ENCODE measurements around the gene RPS19. TPM values are rescaled to one million over a fixed set of nuclear protein-coding genes. Genes with fewer than 3 reads are reported as not detected.
A peak's percentile ranks its signal among the peaks of the same experiment; 100 is the strongest.
"Not testable (repeated sequence)": the region's sequence is repeated elsewhere in the genome, so short reads cannot be mapped to it uniquely, and the experiment has no call there.

Gene RPS19
- total and polyA plus RNA-seq, 10 of the 15 experiments (the other 5 are each of a cell fraction or from before 2014, with no cell fraction given) = 2,615 to 5,578 (median 4,127) TPM

DNA sequence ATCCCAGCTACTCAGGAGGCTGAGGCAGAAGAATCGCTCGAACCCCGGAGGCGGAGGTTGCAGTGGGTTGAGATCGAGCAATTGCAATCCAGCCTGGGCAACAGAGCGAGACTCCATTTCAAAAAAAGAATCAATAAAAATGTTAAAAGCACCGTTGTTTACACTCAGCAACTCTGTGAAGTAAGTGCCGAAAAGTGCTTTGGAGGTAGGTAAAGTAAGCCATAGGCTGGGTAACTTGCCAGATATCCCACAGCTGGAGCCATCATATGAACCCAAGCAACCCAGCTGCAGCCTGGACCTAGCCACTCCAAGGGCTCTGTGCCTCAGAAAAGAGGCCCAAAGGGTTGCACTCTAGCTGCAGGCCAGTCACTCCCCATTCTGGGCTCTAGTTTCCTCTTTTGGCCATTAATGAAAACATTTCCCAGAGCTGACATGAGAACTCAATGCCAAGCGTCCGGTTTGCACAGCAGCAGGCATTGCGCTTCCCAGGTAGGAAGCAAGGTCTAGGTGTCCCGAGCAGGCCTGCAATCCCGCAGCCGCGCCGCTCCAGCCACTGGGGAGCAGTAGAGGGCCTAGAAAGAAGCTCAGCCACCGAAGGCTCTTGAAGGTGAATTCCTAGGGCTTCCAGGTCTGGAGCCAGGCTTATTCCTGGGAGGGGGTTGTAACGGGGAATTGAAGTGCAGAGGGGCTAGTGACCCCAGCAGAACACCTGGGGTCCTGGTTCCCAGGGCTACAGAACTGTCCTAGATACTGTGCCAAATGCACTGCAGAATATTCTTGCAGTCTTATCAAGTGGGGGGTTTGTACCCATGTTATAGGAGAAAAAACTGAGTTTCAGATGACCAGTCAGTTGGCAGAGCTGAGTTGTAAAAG is 13.0 kb downstream of the RPS19 start (continued):
- TF ChIP-seq, protein P1, sequence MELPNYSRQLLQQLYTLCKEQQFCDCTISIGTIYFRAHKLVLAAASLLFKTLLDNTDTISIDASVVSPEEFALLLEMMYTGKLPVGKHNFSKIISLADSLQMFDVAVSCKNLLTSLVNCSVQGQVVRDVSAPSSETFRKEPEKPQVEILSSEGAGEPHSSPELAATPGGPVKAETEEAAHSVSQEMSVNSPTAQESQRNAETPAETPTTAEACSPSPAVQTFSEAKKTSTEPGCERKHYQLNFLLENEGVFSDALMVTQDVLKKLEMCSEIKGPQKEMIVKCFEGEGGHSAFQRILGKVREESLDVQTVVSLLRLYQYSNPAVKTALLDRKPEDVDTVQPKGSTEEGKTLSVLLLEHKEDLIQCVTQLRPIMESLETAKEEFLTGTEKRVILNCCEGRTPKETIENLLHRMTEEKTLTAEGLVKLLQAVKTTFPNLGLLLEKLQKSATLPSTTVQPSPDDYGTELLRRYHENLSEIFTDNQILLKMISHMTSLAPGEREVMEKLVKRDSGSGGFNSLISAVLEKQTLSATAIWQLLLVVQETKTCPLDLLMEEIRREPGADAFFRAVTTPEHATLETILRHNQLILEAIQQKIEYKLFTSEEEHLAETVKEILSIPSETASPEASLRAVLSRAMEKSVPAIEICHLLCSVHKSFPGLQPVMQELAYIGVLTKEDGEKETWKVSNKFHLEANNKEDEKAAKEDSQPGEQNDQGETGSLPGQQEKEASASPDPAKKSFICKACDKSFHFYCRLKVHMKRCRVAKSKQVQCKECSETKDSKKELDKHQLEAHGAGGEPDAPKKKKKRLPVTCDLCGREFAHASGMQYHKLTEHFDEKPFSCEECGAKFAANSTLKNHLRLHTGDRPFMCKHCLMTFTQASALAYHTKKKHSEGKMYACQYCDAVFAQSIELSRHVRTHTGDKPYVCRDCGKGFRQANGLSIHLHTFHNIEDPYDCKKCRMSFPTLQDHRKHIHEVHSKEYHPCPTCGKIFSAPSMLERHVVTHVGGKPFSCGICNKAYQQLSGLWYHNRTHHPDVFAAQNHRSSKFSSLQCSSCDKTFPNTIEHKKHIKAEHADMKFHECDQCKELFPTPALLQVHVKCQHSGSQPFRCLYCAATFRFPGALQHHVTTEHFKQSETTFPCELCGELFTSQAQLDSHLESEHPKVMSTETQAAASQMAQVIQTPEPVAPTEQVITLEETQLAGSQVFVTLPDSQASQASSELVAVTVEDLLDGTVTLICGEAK (IDR thresholded peaks at IDR 0.05; ENCODE audit: borderline replicate concordance) = no peak
- TF ChIP-seq SREBF2 (IDR thresholded peaks at IDR 0.05; ENCODE audit: low read length) (no peak), POLR2AphosphoS2 (IDR thresholded peaks at IDR 0.05; ENCODE audit: low read depth, low read length) (peak; percentile 53; the same call in 1 of the 2 replicates)

DNA sequence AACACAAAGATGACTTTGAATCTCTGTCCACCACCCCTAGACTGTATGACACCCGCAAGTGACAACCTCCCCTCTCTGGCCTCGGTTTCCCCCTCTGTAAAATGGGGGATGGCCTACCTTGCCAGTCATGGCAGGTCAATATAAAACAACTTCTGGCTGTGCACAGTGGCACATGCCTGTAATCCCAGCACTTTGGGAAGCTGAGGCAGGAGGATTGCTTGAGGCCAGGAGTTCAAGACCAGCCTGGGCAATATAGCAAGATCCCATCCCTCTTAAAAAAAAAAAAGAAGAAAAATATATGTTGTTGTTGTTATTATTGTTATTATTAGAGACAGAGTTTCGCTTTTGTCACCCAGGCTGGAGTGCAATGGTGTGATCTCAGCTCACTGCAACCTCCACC is 15.9 kb downstream of the RPS19 start:
- H3K27me3 ChIP-seq (replicated peaks in 1 of 2; ENCODE audit: control insufficient read depth in 2 of 2, insufficient read depth in 2 of 2, low read length in 1 of 2); FAIRE-seq; H4K20me1 ChIP-seq (ENCODE audit: control insufficient read depth, insufficient read depth); in situ Hi-C loops (cut with MboI); DNase-seq (ENCODE audit: low read depth, low spot score); H2AFZ ChIP-seq (ENCODE audit: control insufficient read depth, low read depth, low read length); H3K9me3 ChIP-seq (replicated peaks; ENCODE audit: control insufficient read depth, insufficient read depth, low read length); BruUV-seq (replicated peaks); H3K36me3 ChIP-seq (ENCODE audit: control insufficient read depth in 2 of 2, insufficient read depth in 2 of 2, low read length in 1 of 2); ATAC-seq: not testable (repeated sequence)
- intact Hi-C loops (cut with micrococcal nuclease; ENCODE audit: unreplicated experiment) = loop anchor here (2.0 kb wide), 1 partner anchor 69 kb away; no protein-coding TSS in a partner anchor
- CTCF ChIA-PET = interaction anchor here (1.1 to 9.0 kb wide), 7 partner anchors 11 to 76 kb away, joined by 3 to 136 read pairs (median 63); partner anchors contain the start of genes ARHGEF1 and RPS19
- Histone ChIP-seq H3K4me3 (0 out of 2 replicates have a peak overlapping the region, but pooled peaks have one; percentile 4), H3K27ac (ENCODE audit: control insufficient read depth, insufficient read depth) (peak overlapping the region; percentile 94), H3K4me1 (ENCODE audit: control insufficient read depth, insufficient read depth, low read length) (peaks cover 56% of the 10 kb centered on the region), H3K9ac (ENCODE audit: control insufficient read depth, insufficient read depth, low read length) (peak overlapping the region; percentile 14), H3K4me2 (ENCODE audit: control insufficient read depth, insufficient read depth) (peak overlapping the region; percentile 81), H3K79me2 (ENCODE audit: control insufficient read depth, insufficient read depth, low read length) (peaks cover 36% of the 10 kb centered on the region)
- SMC1A ChIA-PET (ENCODE audit: uncharacterized antibody, unreplicated experiment) = interaction anchor here (0.6 to 8.2 kb wide), 8 partner anchors 10 to 248 kb away, joined by 3 to 57 read pairs (median 4); partner anchors contain the start of gene RPS19
- WGBS (ENCODE audit: insufficient coverage, insufficient replicate concordance, low lambda C conversion rate, missing lambda C conversion rate) = 16% methylated on average over 3 of the region's 3 CpGs
- RAD21 ChIA-PET (ENCODE audit: unreplicated experiment) = interaction anchor here (0.6 to 8.7 kb wide), 20 partner anchors 9 to 394 kb away, joined by 3 to 120 read pairs (median 4); partner anchors contain the start of genes ARHGEF1, ERFL, RABAC1 and RPS19
- POLR2A ChIA-PET = interaction anchor here (0.6 to 6.5 kb wide), 15 partner anchors 9 to 1590 kb away, joined by 3 to 90 read pairs (median 5); partner anchors contain the start of gene RPS19

Data from GM12878 (cell line).